ENCODE data around the gene CAMK1G. TPM values are rescaled to one million over a fixed set of nuclear protein-coding genes. Genes with fewer than 3 reads are reported as not detected.

CAMK1G gene
- total RNA-seq, 1 experiment from 2014 or later = not detected

DNA sequence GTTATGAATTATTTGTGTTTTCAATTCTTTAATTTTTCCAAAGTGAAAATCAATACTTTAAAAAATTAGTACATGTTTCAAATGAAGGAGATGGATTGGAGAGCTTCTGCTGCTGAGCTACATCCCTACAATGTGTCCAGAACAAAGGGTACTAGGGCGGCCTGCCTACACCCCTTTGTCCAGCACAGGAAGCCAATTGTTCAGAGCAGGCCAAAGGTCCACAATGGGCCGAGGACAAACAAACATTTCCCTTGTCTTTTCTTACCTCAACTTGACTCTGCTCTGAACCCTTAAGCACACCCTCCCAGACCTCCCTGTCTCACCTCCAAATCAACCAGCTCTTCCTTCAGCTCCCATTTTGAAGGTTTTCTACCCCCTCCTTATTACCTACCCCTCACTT is 39.4 kb upstream of the CAMK1G start:
- intact Hi-C loops (cut with micrococcal nuclease; ENCODE audit: unreplicated experiment) = no loop called here
- BruUV-seq (replicated peaks) = no TSS peak
- Histone ChIP-seq H3K79me2 (ENCODE audit: low read depth) (no peaks in the 10 kb centered on the region), H3K4me1 (replicated peaks; ENCODE audit: insufficient read depth) (peaks cover 24% of the 10 kb centered on the region), H4K20me1 (ENCODE audit: insufficient read depth) (no peaks in the 10 kb centered on the region), H3K4me3 (no peak overlapping the region), H3K4me2 (no peak overlapping the region), H3K27ac (no peak overlapping the region), H3K9me3 (ENCODE audit: insufficient read depth, low read depth) (no peaks in the 10 kb centered on the region), H2AFZ (no peak overlapping the region), H3K36me3 (ENCODE audit: low read depth) (no peaks in the 10 kb centered on the region), H3K9me2 (ENCODE audit: insufficient read depth) (no peaks in the 10 kb centered on the region), H3F3A (ENCODE audit: insufficient read depth, low read depth) (peaks cover 19% of the 10 kb centered on the region), H3K27me3 (ENCODE audit: insufficient read depth, low read depth) (no peaks in the 10 kb centered on the region)
- ChIA-PET CTCF (interaction anchor here (0.6 kb wide), 1 partner anchor 22 kb away, joined by 4 read pairs; no protein-coding TSS in a partner anchor), POLR2A (ENCODE audit: unreplicated experiment) (no interaction called here)
- TF ChIP-seq CTCF (conservative IDR thresholded peaks at IDR 0.05) (no peak), EZH2 (IDR thresholded peaks at IDR 0.05; ENCODE audit: low read depth) (no peak)
- DNase-seq = no peak

- intact Hi-C loops (cut with micrococcal nuclease; ENCODE audit: unreplicated experiment) = no loop called here
- CTCF ChIA-PET = no interaction called here
Observed at GRCh38 chr1:209545423-209545822, 38.1 kb upstream of the CAMK1G start.

GRCh38 chr1:209546390-209547085 is 37.0 kb upstream of the CAMK1G start:
- Histone ChIP-seq H3K4me3 (no peak overlapping the region), H4K20me1 (ENCODE audit: insufficient read depth) (no peaks in the 10 kb centered on the region), H2AFZ (no peak overlapping the region), H3K27me3 (ENCODE audit: insufficient read depth, low read depth) (no peaks in the 10 kb centered on the region), H3K9me2 (ENCODE audit: insufficient read depth) (no peaks in the 10 kb centered on the region), H3K27ac (no peak overlapping the region), H3K79me2 (ENCODE audit: low read depth) (no peaks in the 10 kb centered on the region), H3K36me3 (ENCODE audit: low read depth) (no peaks in the 10 kb centered on the region), H3K4me1 (replicated peaks; ENCODE audit: insufficient read depth) (peaks cover 24% of the 10 kb centered on the region), H3F3A (ENCODE audit: insufficient read depth, low read depth) (peaks cover 19% of the 10 kb centered on the region), H3K4me2 (no peak overlapping the region), H3K9me3 (ENCODE audit: insufficient read depth, low read depth) (no peaks in the 10 kb centered on the region)
- intact Hi-C loops (cut with micrococcal nuclease; ENCODE audit: unreplicated experiment) = no loop called here
- CTCF ChIA-PET = no interaction called here
- no TSS peak for BruUV-seq (replicated peaks)
- no peak for TF ChIP-seq EZH2 (IDR thresholded peaks at IDR 0.05; ENCODE audit: low read depth)
- TF ChIP-seq CTCF (conservative IDR thresholded peaks at IDR 0.05) = no peak
- DNase-seq = no peak
- POLR2A ChIA-PET (ENCODE audit: unreplicated experiment) = no interaction called here

More at GRCh38 chr1:209545423-209545822, 38.1 kb upstream of the CAMK1G start:
- H3K4me1 ChIP-seq (replicated peaks; ENCODE audit: insufficient read depth) = peaks cover 24% of the 10 kb centered on the region
- H3K79me2 ChIP-seq (ENCODE audit: low read depth) = no peaks in the 10 kb centered on the region
- no peak for DNase-seq
- POLR2A ChIA-PET (ENCODE audit: unreplicated experiment) = no interaction called here
- H3K27me3 ChIP-seq (ENCODE audit: insufficient read depth, low read depth) = no peaks in the 10 kb centered on the region
- no TSS peak for BruUV-seq (replicated peaks)
- H3K36me3 ChIP-seq (ENCODE audit: low read depth) = no peaks in the 10 kb centered on the region
- H4K20me1 ChIP-seq (ENCODE audit: insufficient read depth) = no peaks in the 10 kb centered on the region
- no peak overlapping the region for H3K4me3 ChIP-seq
- no peak overlapping the region for H2AFZ ChIP-seq
- peaks cover 19% of the 10 kb centered on the region for H3F3A ChIP-seq (ENCODE audit: insufficient read depth, low read depth)
- H3K9me2 ChIP-seq (ENCODE audit: insufficient read depth) = no peaks in the 10 kb centered on the region
- no peaks in the 10 kb centered on the region for H3K9me3 ChIP-seq (ENCODE audit: insufficient read depth, low read depth)
- no peak overlapping the region for H3K4me2 ChIP-seq
- TF ChIP-seq CTCF (conservative IDR thresholded peaks at IDR 0.05) (no peak), EZH2 (IDR thresholded peaks at IDR 0.05; ENCODE audit: low read depth) (no peak)
- no peak overlapping the region for H3K27ac ChIP-seq

All from PC-9 (cell line).